ENCODE data around the gene TFDP2. TPM values are rescaled to one million over a fixed set of nuclear protein-coding genes. Genes with fewer than 3 reads are reported as not detected.
A peak's percentile ranks its signal among the peaks of the same experiment; 100 is the strongest.

Gene TFDP2
- total RNA-seq, 6 experiments from 2014 or later = 17.9 to 30.9 (median 24.1) TPM

- DNase-seq = no peak
- Histone ChIP-seq H3K9me3 (no peaks in the 10 kb centered on the region), H3K27me3 (no peaks in the 10 kb centered on the region), H3K36me3 (no peaks in the 10 kb centered on the region), H3K27ac (peak overlapping the region in 2 of 3 donors; percentile 1 to 7), H3K4me1 (peaks cover 0 to 4% (median 0%) of the 10 kb centered on the region in 4 donors), H3K4me3 (peak overlapping the region; percentile 18 to 49 (median 46))
- WGBS (ENCODE audit: insufficient coverage, low coverage, low lambda C conversion rate, missing lambda C conversion rate) = 2% methylated on average over 2 of the region's 2 CpGs
- TF ChIP-seq POLR2A (IDR thresholded peaks at IDR 0.05) (no peak), CTCF (IDR thresholded peaks at IDR 0.05) (no peak)
- intact Hi-C loops (cut with DNase I) = no loop called here
- peak; percentile 55 to 78 (median 63) for ATAC-seq
These were observed 121.6 kb downstream of the TFDP2 start for GRCh38 chr3:142027735-142028134.

- intact Hi-C loops (cut with DNase I) = no loop called here
- 28% methylated on average over 3 of the region's 3 CpGs for WGBS (ENCODE audit: insufficient coverage, low coverage, low lambda C conversion rate, missing lambda C conversion rate)
These were observed 122.0 kb downstream of the TFDP2 start for GRCh38 chr3:142027300-142027699.

GRCh38 chr3:142026333-142026732 is 123.0 kb downstream of the TFDP2 start:
- no peaks in the 10 kb centered on the region for H3K9me3 ChIP-seq
- no peak overlapping the region for H3K4me3 ChIP-seq
- H3K27me3 ChIP-seq = no peaks in the 10 kb centered on the region
- H3K4me1 ChIP-seq = peaks cover 0 to 4% (median 0%) of the 10 kb centered on the region in 4 donors
- no peak for ATAC-seq
- no peak for DNase-seq
- intact Hi-C loops (cut with DNase I) = no loop called here
- H3K36me3 ChIP-seq = no peaks in the 10 kb centered on the region
- H3K27ac ChIP-seq = no peak overlapping the region
- no peak for TF ChIP-seq CTCF (IDR thresholded peaks at IDR 0.05)
- no peak for TF ChIP-seq POLR2A (IDR thresholded peaks at IDR 0.05)
- 81% methylated on average over 2 of the region's 2 CpGs for WGBS (ENCODE audit: insufficient coverage, low coverage, low lambda C conversion rate, missing lambda C conversion rate)

More at GRCh38 chr3:142027300-142027699, 122.0 kb downstream of the TFDP2 start:
- no peaks in the 10 kb centered on the region for H3K36me3 ChIP-seq
- H3K9me3 ChIP-seq = no peaks in the 10 kb centered on the region
- H3K4me3 ChIP-seq = peak overlapping the region in 2 of 3 donors; percentile 18 to 49
- no peaks in the 10 kb centered on the region for H3K27me3 ChIP-seq
- H3K4me1 ChIP-seq = peaks cover 0 to 4% (median 0%) of the 10 kb centered on the region in 4 donors
- no peak for DNase-seq
- no peak overlapping the region for H3K27ac ChIP-seq
- TF ChIP-seq POLR2A (IDR thresholded peaks at IDR 0.05) (no peak), CTCF (IDR thresholded peaks at IDR 0.05) (no peak)
- ATAC-seq = peak in 2 of 4 donors; percentile 19 to 22

GRCh38 chr3:142022381-142022780 is 127.0 kb downstream of the TFDP2 start:
- H3K4me1 ChIP-seq = peaks cover 0 to 10% (median 0%) of the 10 kb centered on the region in 4 donors
- H3K4me3 ChIP-seq = no peak overlapping the region
- DNase-seq (no peak), ATAC-seq (peak in 3 of 4 donors; percentile 43 to 87 (median 46))
- no peaks in the 10 kb centered on the region for H3K36me3 ChIP-seq
- H3K9me3 ChIP-seq = no peaks in the 10 kb centered on the region
- TF ChIP-seq POLR2A (IDR thresholded peaks at IDR 0.05) (no peak), CTCF (IDR thresholded peaks at IDR 0.05) (peak in 2 of 4 donors; percentile 10 to 19)
- no peaks in the 10 kb centered on the region for H3K27me3 ChIP-seq
- intact Hi-C loops (cut with DNase I) = no loop called here
- 86% methylated on average over 1 of the region's 1 CpG for WGBS (ENCODE audit: insufficient coverage, low coverage, low lambda C conversion rate, missing lambda C conversion rate)
- no peak overlapping the region for H3K27ac ChIP-seq
